Nephron progenitor cell (in vitro differentiated cells): ENCODE measurements around the gene HYLS1.
A peak's percentile ranks its signal among the peaks of the same experiment; 100 is the strongest.

ENCODE experiments used
- DNase-seq: peaks from one replicate; pipeline ENCODE4 v3.0.0; 2021
- H3K27ac Mint-ChIP-seq: 2 replicates; pipeline ENCODE4 v1.8.0; 2021; ENCODE audit warnings: mild to moderate bottlenecking, moderate library complexity, mixed read lengths
- H3K27me3 Mint-ChIP-seq: 2 replicates; pipeline ENCODE4 v1.8.0; 2021; ENCODE audit warnings: mild to moderate bottlenecking, low read depth, mixed read lengths; ENCODE audit not compliant: poor library complexity
- H3K36me3 Mint-ChIP-seq: 2 replicates; pipeline ENCODE4 v1.8.0; 2021; ENCODE audit warnings: low read depth, mixed read lengths
- H3K4me1 Mint-ChIP-seq: 2 replicates; pipeline ENCODE4 v1.8.0; 2021; ENCODE audit warnings: mixed read lengths
- H3K4me3 Mint-ChIP-seq: 2 replicates; pipeline ENCODE4 v1.8.0; 2021; ENCODE audit warnings: mild to moderate bottlenecking, moderate library complexity, mixed read lengths
- H3K9me3 Mint-ChIP-seq: 2 replicates; pipeline ENCODE4 v1.8.0; 2021; ENCODE audit warnings: mild to moderate bottlenecking, moderate library complexity, mixed read lengths
- CTCF ChIP-seq: fragments of 200-600 bp; sonication (generic); IDR thresholded peaks from 2 replicates; pipeline ENCODE4 v1.5.0; 2021; ENCODE audit warnings: antibody characterized with exemption

The HYLS1 gene

DNA sequence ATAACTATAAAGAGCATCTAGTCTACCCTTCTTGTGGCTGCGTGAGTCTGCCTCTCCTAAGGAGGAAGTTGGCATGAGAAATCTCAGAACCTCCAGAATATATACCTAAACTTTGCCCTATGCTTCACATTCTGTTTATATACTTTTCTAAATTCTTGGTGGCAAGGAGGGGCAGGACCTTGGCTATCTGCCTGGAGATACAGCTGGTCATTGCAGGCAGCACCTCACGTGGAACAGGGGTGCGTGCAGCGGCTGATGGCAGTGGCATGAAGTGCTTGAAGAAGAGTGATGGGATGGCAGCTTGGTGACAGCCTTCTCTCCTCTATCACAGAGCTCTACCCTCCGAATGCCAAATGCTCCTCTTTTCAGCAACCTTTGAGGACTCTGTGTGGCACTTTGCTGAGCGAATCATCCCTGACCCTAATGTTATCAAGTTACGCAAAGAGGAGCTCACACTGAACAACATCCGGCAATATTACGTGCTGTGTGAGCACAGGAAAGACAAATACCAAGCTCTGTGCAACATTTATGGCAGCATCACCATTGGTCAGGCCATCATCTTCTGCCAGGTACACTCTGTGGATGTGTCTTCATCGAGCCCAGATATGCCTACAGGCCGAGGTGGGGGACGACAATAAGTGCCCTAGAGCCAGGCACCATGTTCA, 29.3 kb downstream of the HYLS1 start:
- TF ChIP-seq CTCF: no peak
- Mint-ChIP-seq H3K4me1 (peaks cover 6% of the 10 kb centered on the region), H3K27ac (no peak overlapping the region), H3K9me3 (no peaks in the 10 kb centered on the region), H3K27me3 (peaks cover 30% of the 10 kb centered on the region), H3K4me3 (no peak overlapping the region), H3K36me3 (no peaks in the 10 kb centered on the region)
- DNase-seq: no peak

DNA sequence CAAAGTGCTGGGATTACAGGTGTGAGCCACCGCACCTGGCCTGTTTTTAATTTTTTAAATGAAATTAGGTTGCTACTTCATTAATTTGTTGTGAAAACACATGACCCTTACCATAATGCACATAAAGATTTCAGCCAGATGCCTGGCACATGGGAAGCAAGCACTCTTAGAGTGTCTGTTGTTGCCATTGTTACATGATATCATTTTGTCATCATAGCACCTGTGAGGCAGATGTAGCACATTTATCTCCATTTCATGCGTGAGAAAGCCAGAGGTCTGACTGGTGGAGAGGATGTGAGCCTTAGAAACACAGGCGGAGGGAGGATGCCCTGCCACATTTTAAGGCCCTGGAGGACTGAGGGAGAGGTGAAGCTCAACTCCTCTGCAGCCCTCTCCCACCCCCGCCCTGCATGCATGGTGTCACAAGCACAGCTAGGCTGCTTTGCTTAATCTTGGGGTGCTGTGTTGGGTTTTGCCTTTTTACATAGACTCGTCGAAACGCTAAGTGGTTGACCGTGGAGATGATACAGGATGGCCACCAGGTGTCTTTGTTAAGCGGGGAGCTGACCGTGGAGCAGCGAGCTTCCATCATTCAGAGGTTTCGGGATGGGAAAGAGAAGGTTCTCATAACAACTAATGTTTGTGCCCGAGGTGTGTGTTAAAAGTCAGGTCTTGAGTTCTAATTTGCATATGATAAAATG, 30.8 kb downstream of the HYLS1 start:
- no peak overlapping the region for H3K4me3 Mint-ChIP-seq
- TF ChIP-seq CTCF: no peak
- H3K4me1 Mint-ChIP-seq: peaks cover 6% of the 10 kb centered on the region
- no peak for DNase-seq
- H3K9me3 Mint-ChIP-seq: no peaks in the 10 kb centered on the region
- H3K27me3 Mint-ChIP-seq: peaks cover 31% of the 10 kb centered on the region
- no peak overlapping the region for H3K27ac Mint-ChIP-seq
- no peaks in the 10 kb centered on the region for H3K36me3 Mint-ChIP-seq

GRCh38 chr11:125921042-125921441, 33.6 kb downstream of the HYLS1 start:
- DNase-seq: no peak
- Mint-ChIP-seq H3K27me3 (peaks cover 15% of the 10 kb centered on the region), H3K4me3 (no peak overlapping the region), H3K36me3 (no peaks in the 10 kb centered on the region), H3K9me3 (no peaks in the 10 kb centered on the region), H3K4me1 (peaks cover 17% of the 10 kb centered on the region), H3K27ac (no peak overlapping the region)
- TF ChIP-seq CTCF: no peak

GRCh38 chr11:125922156-125922555, 34.7 kb downstream of the HYLS1 start:
- Mint-ChIP-seq H3K9me3 (no peaks in the 10 kb centered on the region), H3K4me3 (no peak overlapping the region), H3K4me1 (peaks cover 18% of the 10 kb centered on the region), H3K27ac (no peak overlapping the region), H3K27me3 (peaks cover 15% of the 10 kb centered on the region), H3K36me3 (no peaks in the 10 kb centered on the region)
- DNase-seq: no peak
- TF ChIP-seq CTCF: no peak

- peak; percentile 80 for TF ChIP-seq CTCF
- Mint-ChIP-seq H3K4me1 (peaks cover 18% of the 10 kb centered on the region), H3K9me3 (no peaks in the 10 kb centered on the region), H3K36me3 (no peaks in the 10 kb centered on the region), H3K4me3 (no peak overlapping the region), H3K27ac (no peak overlapping the region), H3K27me3 (peaks cover 15% of the 10 kb centered on the region)
- peak; percentile 66 for DNase-seq
Observed at GRCh38 chr11:125923012-125923579, 35.6 kb downstream of the HYLS1 start.
